Adrenal gland (tissue), 5 donors: Measurements from ENCODE around the gene MAPRE3.

Source experiments
- CTCF ChIP-seq, 6 experiments: fragments of 450-650 bp in 4 of 6; fragments of 200-600 bp in 2 of 6; sonication (generic) in 1 of 6; IDR thresholded peaks; 1 replicate in 5 of 6; 2 replicates in 1 of 6; pipeline versions ENCODE4 v1.5.1 to v1.8.0; 2016 to 2021; ENCODE audit warnings: antibody characterized with exemption in 6 of 6, mild to moderate bottlenecking in 2 of 6, moderate library complexity in 1 of 6
- POLR2A ChIP-seq, 2 donors: fragments of 450-650 bp; IDR thresholded peaks; one replicate each; pipeline ENCODE4 v1.6.1; 2017; ENCODE audit warnings: antibody characterized with exemption in 2 of 2, mild to moderate bottlenecking in 2 of 2, moderate library complexity in 1 of 2
- donor health status: DM: no; HTN: no; CAD: no.

- TF ChIP-seq CTCF (IDR thresholded peaks at IDR 0.05): no peak
- TF ChIP-seq POLR2A (IDR thresholded peaks at IDR 0.05): no peak
These were observed 69.4 kb downstream of the MAPRE3 start for GRCh38 chr2:27039871-27040270.
